Transverse colon (tissue), 4 donors: Measurements from ENCODE around the gene ZNF609.

Experiments
- CTCF ChIP-seq, 5 experiments: fragments of 200-600 bp in 3 of 5; fragments of 450-650 bp in 2 of 5; sonication (generic) in 3 of 5; IDR thresholded peaks; 1 replicate in 2 of 5; 2 replicates in 3 of 5; pipeline ENCODE4 v1.5.1; 2016 to 2017; ENCODE audit warnings: antibody characterized with exemption in 5 of 5, inconsistent platforms in 3 of 5, mild to moderate bottlenecking in 2 of 5, moderate library complexity in 1 of 5
- EP300 ChIP-seq: sonication (generic); formaldehyde crosslinking; IDR thresholded peaks from one replicate; pipeline ENCODE4 v1.6.1; 2017; ENCODE audit warnings: antibody characterized with exemption, low read depth
- POLR2A ChIP-seq: fragments of 450-650 bp; IDR thresholded peaks from one replicate; pipeline ENCODE4 v1.6.1; 2016; ENCODE audit warnings: antibody characterized with exemption, mild to moderate bottlenecking, moderate library complexity
- POLR2AphosphoS5 ChIP-seq, 3 donors: sonication (generic); formaldehyde crosslinking; IDR thresholded peaks; one replicate each; pipeline ENCODE4 v1.6.1; 2016; ENCODE audit warnings: antibody characterized with exemption in 3 of 3

DNA sequence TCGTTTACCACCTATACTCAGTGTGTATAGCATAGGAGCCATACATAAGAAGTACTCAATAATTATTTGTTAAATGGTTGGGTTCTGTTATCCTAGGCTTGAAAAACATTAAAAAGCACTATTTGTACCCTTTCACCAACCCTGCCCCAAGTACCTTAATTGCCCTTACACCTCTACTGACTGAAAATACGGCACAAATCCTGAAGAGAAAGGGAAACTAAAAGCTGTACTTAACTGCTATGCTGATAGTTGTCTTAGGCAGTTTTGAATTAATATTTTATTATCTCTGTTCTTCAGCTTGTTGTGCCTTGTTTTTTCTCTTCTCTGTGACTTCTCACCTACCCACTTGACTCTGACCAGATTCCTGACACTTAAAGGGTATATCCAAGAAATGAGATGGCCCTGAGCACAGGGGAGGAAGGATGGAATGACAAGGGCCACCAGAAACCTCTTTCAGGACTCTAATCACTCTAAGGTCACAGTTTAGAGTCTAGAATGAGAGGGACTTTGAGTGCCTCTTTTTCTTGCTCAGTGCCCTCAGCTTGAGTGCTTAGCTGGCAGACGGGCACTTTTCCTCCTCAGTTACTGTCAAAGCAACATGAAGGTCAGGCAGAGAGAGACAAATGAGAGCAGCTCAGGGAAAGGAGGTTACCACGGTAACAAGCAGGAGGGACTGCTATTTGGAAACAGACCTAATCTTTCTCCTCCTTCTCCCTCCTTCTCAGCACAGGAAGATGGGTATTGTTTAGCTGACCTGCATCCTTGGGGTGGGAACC lies 136.5 kb downstream of the ZNF609 start:
- TF ChIP-seq POLR2A (no peak), CTCF (IDR thresholded peaks at IDR 0.05) (no peak), POLR2AphosphoS5 (IDR thresholded peaks at IDR 0.05) (no peak), EP300 (no peak)
